ENCODE data around the gene ANKRD45. TPM values are rescaled to one million over a fixed set of nuclear protein-coding genes. Genes with fewer than 3 reads are reported as not detected.

ANKRD45 gene
- total RNA-seq, 4 donors from 2014 or later = 0.33 TPM; not detected in 3

DNA sequence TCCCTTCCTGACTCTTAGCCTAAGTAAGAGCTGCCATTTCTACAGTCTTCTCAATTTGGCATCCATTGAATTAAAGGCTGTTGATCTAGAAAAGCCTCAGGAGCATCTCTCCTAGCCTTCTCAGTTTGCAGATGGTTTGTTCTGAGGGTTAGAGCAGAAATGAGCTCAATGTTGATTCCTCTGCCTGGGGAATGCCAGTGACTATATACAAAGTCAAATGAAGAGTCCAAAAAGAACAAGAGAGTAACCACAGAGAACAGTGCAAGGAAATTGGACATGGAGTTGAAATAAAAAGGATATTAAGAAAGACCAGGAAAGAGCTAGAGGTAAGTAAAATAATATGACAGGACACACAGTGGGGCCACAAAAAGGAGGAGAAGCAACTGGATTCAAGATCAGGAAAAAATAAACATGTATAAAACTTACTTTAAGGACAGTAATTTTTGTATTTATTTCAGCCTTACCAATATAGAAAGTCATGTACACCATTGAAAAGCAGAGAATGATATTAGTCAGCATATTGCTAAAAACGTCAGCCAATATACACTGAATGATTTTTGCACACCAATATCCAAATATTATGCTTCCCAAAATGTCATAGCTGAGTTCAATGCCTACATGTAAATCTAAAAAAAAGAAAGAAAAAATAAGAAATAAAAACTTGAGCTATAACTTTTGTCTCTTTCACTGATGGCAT is 88.1 kb downstream of the ANKRD45 start:
- Histone ChIP-seq H3K27me3 (peaks cover 0 to 9% (median 0%) of the 10 kb centered on the region in 4 donors), H3K27ac (replicated peaks in 1 of 4) (no peak overlapping the region), H3K4me1 (no peaks in the 10 kb centered on the region), H3K36me3 (no peaks in the 10 kb centered on the region), H3K9me3 (no peaks in the 10 kb centered on the region), H3K4me3 (no peak overlapping the region)
- 60% methylated on average over 1 of the region's 1 CpG for WGBS
- no peak for TF ChIP-seq POLR2AphosphoS5 (IDR thresholded peaks at IDR 0.05)
- no peak for TF ChIP-seq EP300 (IDR thresholded peaks at IDR 0.05)
- TF ChIP-seq, protein P1, sequence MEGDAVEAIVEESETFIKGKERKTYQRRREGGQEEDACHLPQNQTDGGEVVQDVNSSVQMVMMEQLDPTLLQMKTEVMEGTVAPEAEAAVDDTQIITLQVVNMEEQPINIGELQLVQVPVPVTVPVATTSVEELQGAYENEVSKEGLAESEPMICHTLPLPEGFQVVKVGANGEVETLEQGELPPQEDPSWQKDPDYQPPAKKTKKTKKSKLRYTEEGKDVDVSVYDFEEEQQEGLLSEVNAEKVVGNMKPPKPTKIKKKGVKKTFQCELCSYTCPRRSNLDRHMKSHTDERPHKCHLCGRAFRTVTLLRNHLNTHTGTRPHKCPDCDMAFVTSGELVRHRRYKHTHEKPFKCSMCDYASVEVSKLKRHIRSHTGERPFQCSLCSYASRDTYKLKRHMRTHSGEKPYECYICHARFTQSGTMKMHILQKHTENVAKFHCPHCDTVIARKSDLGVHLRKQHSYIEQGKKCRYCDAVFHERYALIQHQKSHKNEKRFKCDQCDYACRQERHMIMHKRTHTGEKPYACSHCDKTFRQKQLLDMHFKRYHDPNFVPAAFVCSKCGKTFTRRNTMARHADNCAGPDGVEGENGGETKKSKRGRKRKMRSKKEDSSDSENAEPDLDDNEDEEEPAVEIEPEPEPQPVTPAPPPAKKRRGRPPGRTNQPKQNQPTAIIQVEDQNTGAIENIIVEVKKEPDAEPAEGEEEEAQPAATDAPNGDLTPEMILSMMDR (IDR thresholded peaks at IDR 0.05) = no peak
- no peak for TF ChIP-seq POLR2A (IDR thresholded peaks at IDR 0.05; ENCODE audit: low read depth)
- intact Hi-C loops (cut with DNase I) = no loop called here
- no peak for DNase-seq (ENCODE audit: extremely low spot score)

DNA sequence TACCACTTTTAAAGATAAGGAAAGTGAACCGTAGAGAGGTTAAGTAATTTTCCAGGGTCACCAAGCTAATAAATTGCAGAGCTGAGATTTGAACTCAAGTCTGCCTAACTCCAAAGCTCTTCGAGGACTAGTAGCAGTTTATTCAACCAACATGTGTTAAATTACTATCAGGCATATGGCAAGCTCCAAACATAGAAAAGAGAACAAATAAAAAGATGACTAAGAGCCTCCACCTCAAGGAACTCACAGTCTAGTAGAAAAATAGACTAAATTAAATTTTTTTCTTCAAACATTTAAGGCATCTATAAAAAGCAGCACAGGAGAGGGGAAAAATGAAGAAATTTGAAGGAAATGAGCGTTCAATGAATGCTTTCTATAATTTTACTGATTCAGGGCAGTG is 89.0 kb downstream of the ANKRD45 start:
- Histone ChIP-seq H3K4me1 (no peaks in the 10 kb centered on the region), H3K4me3 (no peak overlapping the region), H3K27ac (replicated peaks in 1 of 4) (no peak overlapping the region), H3K27me3 (peaks cover 0 to 9% (median 0%) of the 10 kb centered on the region in 4 donors), H3K36me3 (no peaks in the 10 kb centered on the region), H3K9me3 (no peaks in the 10 kb centered on the region)
- no peak for DNase-seq (ENCODE audit: extremely low spot score)
- 90% methylated on average over 3 of the region's 3 CpGs for WGBS
- TF ChIP-seq POLR2AphosphoS5 (IDR thresholded peaks at IDR 0.05) (no peak), POLR2A (IDR thresholded peaks at IDR 0.05; ENCODE audit: low read depth) (no peak), EP300 (IDR thresholded peaks at IDR 0.05) (no peak)
- TF ChIP-seq, protein P1 (IDR thresholded peaks at IDR 0.05) = no peak
- intact Hi-C loops (cut with DNase I) = no loop called here

DNA sequence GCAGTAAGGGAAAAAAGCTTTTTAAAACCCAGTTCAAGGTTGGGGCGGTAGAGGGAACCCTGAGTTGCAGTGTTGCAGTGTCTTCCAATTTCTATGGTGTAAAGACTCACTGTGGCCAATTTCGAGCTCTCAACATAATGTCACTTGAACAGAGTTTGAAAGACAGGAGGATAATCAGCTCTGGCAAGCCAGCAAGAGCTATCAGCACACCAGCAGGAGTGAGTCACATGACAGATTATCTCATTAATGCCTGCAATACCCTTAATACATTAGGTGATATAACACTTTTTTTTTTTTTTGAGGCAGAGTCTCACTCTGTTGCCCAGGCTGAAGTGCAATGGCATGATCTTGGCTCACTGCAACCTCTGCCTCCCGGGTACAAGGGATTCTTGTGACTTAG is 89.6 kb downstream of the ANKRD45 start:
- 79% methylated on average over 3 of the region's 3 CpGs for WGBS

DNA sequence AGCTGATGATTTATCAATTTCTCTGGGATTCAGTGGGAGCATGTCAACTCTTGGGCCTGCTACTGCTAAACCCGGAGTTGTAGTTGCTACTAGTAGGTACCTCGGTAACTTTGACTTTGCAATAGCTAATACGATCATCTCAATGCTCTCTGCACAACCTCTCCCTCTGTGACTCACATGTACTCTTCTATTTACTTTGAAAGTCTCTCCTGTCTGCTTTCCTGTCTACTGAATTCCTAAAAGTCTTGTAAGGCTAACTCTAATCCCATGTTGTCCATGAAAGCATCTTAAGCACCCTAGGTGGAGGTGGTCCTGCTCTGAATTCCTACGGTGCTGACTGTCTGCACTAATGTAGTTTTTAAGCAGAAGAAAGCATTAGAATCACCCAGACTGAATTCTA is 96.1 kb downstream of the ANKRD45 start:
- no peaks in the 10 kb centered on the region for H3K4me1 ChIP-seq
- intact Hi-C loops (cut with DNase I) = no loop called here
- peaks cover 0 to 2% (median 0%) of the 10 kb centered on the region in 4 donors for H3K27me3 ChIP-seq
- no peak overlapping the region for H3K27ac ChIP-seq (replicated peaks in 1 of 4)
- H3K36me3 ChIP-seq = no peaks in the 10 kb centered on the region
- 80% methylated on average over 4 of the region's 4 CpGs for WGBS
- H3K9me3 ChIP-seq = no peaks in the 10 kb centered on the region
- DNase-seq (ENCODE audit: extremely low spot score) = no peak
- no peak for TF ChIP-seq EP300 (IDR thresholded peaks at IDR 0.05)
- TF ChIP-seq, protein P1 (IDR thresholded peaks at IDR 0.05) = no peak
- H3K4me3 ChIP-seq = no peak overlapping the region

More for the DNA sequence above, 89.6 kb downstream of the ANKRD45 start:
- no peak overlapping the region for H3K4me3 ChIP-seq
- intact Hi-C loops (cut with DNase I) = no loop called here
- peaks cover 0 to 9% (median 0%) of the 10 kb centered on the region in 4 donors for H3K27me3 ChIP-seq
- H3K4me1 ChIP-seq = no peaks in the 10 kb centered on the region
- DNase-seq (ENCODE audit: extremely low spot score) = no peak
- H3K9me3 ChIP-seq = no peaks in the 10 kb centered on the region
- no peak for TF ChIP-seq EP300 (IDR thresholded peaks at IDR 0.05)
- no peak for TF ChIP-seq POLR2A (IDR thresholded peaks at IDR 0.05; ENCODE audit: low read depth)
- TF ChIP-seq POLR2AphosphoS5 (IDR thresholded peaks at IDR 0.05) = no peak
- TF ChIP-seq, protein P1 (IDR thresholded peaks at IDR 0.05) = no peak
- H3K27ac ChIP-seq (replicated peaks in 1 of 4) = no peak overlapping the region
- no peaks in the 10 kb centered on the region for H3K36me3 ChIP-seq
